Smooth muscle cell (in vitro differentiated cells): ENCODE measurements around the gene CNST. TPM values are rescaled to one million over a fixed set of nuclear protein-coding genes. Genes with fewer than 3 reads are reported as not detected.
"Not testable (repeated sequence)": the region's sequence is repeated elsewhere in the genome, so short reads cannot be mapped to it uniquely, and the experiment has no call there.

Experiments used
- DNase-seq: peaks from one replicate; lab custom pipeline; 2025; ENCODE audit not compliant: unreplicated experiment; lab: John Stamatoyannopoulos, UW
- H2AFZ ChIP-seq: fragments of 200-600 bp; sonication (generic); 2 replicates; pipeline ENCODE4 v1.6.0; 2016; ENCODE audit warnings: antibody characterized with exemption, low read depth, mild to moderate bottlenecking
- H3F3A ChIP-seq: fragments of 200-600 bp; sonication (generic); 2 replicates; pipeline ENCODE4 v1.6.0; 2017; ENCODE audit warnings: antibody characterized with exemption, low read depth
- H3K27ac ChIP-seq: fragments of 200-600 bp; sonication (generic); 2 replicates; pipeline ENCODE4 v1.5.1; 2016; ENCODE audit warnings: low read depth, mild to moderate bottlenecking
- H3K27me3 ChIP-seq: fragments of 200-600 bp; sonication (generic); 2 replicates; pipeline ENCODE4 v1.6.1; 2016; ENCODE audit warnings: low read depth, mild to moderate bottlenecking
- H3K36me3 ChIP-seq: fragments of 200-600 bp; sonication (generic); 2 replicates; pipeline ENCODE4 v1.5.1; 2016; ENCODE audit warnings: low read depth
- H3K4me1 ChIP-seq: fragments of 200-600 bp; sonication (generic); 2 replicates; pipeline ENCODE4 v1.5.1; 2016; ENCODE audit warnings: low read depth
- H3K4me2 ChIP-seq: fragments of 200-600 bp; sonication (generic); 2 replicates; pipeline ENCODE4 v1.6.0; 2016; ENCODE audit warnings: mild to moderate bottlenecking
- H3K4me3 ChIP-seq: fragments of 200-600 bp; sonication (generic); 2 replicates; pipeline ENCODE4 v1.5.1; 2016; ENCODE audit warnings: mild to moderate bottlenecking
- H3K79me2 ChIP-seq: fragments of 200-600 bp; sonication (generic); 2 replicates; pipeline ENCODE4 v1.6.0; 2016; ENCODE audit warnings: low read depth, mild to moderate bottlenecking
- H3K9ac ChIP-seq: fragments of 200-600 bp; sonication (generic); 2 replicates; pipeline ENCODE4 v1.6.0; 2016; ENCODE audit warnings: low read depth
- H3K9me3 ChIP-seq: fragments of 200-600 bp; sonication (generic); replicated peaks from 2 replicates; pipeline ENCODE4 v1.5.1; 2016; ENCODE audit warnings: low read depth
- H4K20me1 ChIP-seq: fragments of 200-600 bp; sonication (generic); 2 replicates; pipeline ENCODE4 v1.6.0; 2016; ENCODE audit warnings: low read depth
- CTCF ChIP-seq: fragments of 200-600 bp; sonication (generic); IDR thresholded peaks from 2 replicates; pipeline ENCODE4 v1.5.1; 2017; ENCODE audit warnings: borderline replicate concordance, mild to moderate bottlenecking, antibody characterized with exemption; ENCODE audit not compliant: insufficient read depth, poor library complexity, severe bottlenecking
- WGBS: methylation state at CpG from one replicate; pipeline ENCODE4 v1.1.7; 2016; ENCODE audit warnings: low lambda C conversion rate; 5-methylcytosine and 5-hydroxymethylcytosine counted together
- polyA plus RNA-seq: library from polyadenylated mRNA; unstranded; fragments of >200 nt; fragmentation: Nextera tagmentation; extraction: Ambion mirVana; gene quantifications from 2 replicates; pipeline ENCODE4 v1.2.1, GENCODE V29; 2016
- total RNA-seq: library from RNA; depleted of rRNA; stranded (reverse); fragments of >200 nt; gene quantifications from 2 replicates; pipeline ENCODE4 v1.2.3, GENCODE V29; 2014

The CNST gene
- total and polyA plus RNA-seq, 2 experiments from 2014 or later: 6.7 to 16.9 TPM

GRCh38 chr1:246631426-246631825, 65.2 kb downstream of the CNST start:
- no peaks in the 10 kb centered on the region for H3K79me2 ChIP-seq
- H2AFZ ChIP-seq: no peak overlapping the region
- no peak for DNase-seq
- no peak overlapping the region for H3K9ac ChIP-seq
- H3F3A ChIP-seq: no peaks in the 10 kb centered on the region
- no peak overlapping the region for H3K4me3 ChIP-seq
- H3K36me3 ChIP-seq: no peaks in the 10 kb centered on the region
- no peak for TF ChIP-seq CTCF
- no peaks in the 10 kb centered on the region for H4K20me1 ChIP-seq
- peak overlapping the region; percentile 66 for H3K27ac ChIP-seq
- H3K9me3 ChIP-seq: no peaks in the 10 kb centered on the region
- H3K4me2 ChIP-seq: peak overlapping the region; percentile 11
- peaks cover 16% of the 10 kb centered on the region for H3K4me1 ChIP-seq
- 30% methylated on average over 1 of the region's 1 CpG for WGBS
- H3K27me3 ChIP-seq: no peaks in the 10 kb centered on the region

- peak overlapping the region; percentile 66 for H3K4me2 ChIP-seq
- WGBS: 78% methylated on average over 13 of the region's 13 CpGs
- no peak overlapping the region for H3K4me3 ChIP-seq
- no peaks in the 10 kb centered on the region for H4K20me1 ChIP-seq
- H3K27me3 ChIP-seq: no peaks in the 10 kb centered on the region
- H3K36me3 ChIP-seq: no peaks in the 10 kb centered on the region
- TF ChIP-seq CTCF: no peak
- no peaks in the 10 kb centered on the region for H3K9me3 ChIP-seq
- H2AFZ ChIP-seq: no peak overlapping the region
- DNase-seq: no peak
- H3K4me1 ChIP-seq: peaks cover 16% of the 10 kb centered on the region
- no peaks in the 10 kb centered on the region for H3F3A ChIP-seq
- H3K27ac ChIP-seq: peak overlapping the region; percentile 66
- peak overlapping the region; percentile 10 for H3K9ac ChIP-seq
- no peaks in the 10 kb centered on the region for H3K79me2 ChIP-seq
These were observed 66.3 kb downstream of the CNST start for GRCh38 chr1:246632281-246633168.

GRCh38 chr1:246634659-246635058, 68.4 kb downstream of the CNST start:
- not testable (repeated sequence) for H3K4me2 ChIP-seq, H3K4me3 ChIP-seq, H3K27me3 ChIP-seq, H4K20me1 ChIP-seq, H3K79me2 ChIP-seq, DNase-seq, H3K36me3 ChIP-seq, H3K9me3 ChIP-seq, H3F3A ChIP-seq, H2AFZ ChIP-seq, H3K27ac ChIP-seq, H3K9ac ChIP-seq
- 96% methylated on average over 12 of the region's 26 CpGs for WGBS
- peaks cover 16% of the 10 kb centered on the region for H3K4me1 ChIP-seq

- Histone ChIP-seq H3K36me3 (no peaks in the 10 kb centered on the region), H3K79me2 (no peaks in the 10 kb centered on the region), H3K4me2 (no peak overlapping the region), H3K27me3 (no peaks in the 10 kb centered on the region), H3K9me3 (no peaks in the 10 kb centered on the region), H4K20me1 (peaks cover 3% of the 10 kb centered on the region), H3K4me3 (no peak overlapping the region), H2AFZ (no peak overlapping the region), H3K4me1 (no peaks in the 10 kb centered on the region), H3F3A (no peaks in the 10 kb centered on the region), H3K9ac (no peak overlapping the region), H3K27ac (no peak overlapping the region)
- no peak for TF ChIP-seq CTCF
- DNase-seq: no peak
- WGBS: 76% methylated on average over 16 of the region's 16 CpGs
These were observed 72.8 kb downstream of the CNST start for GRCh38 chr1:246638941-246639655.
